Fibroblast of mammary gland (primary cell): Measurements from ENCODE around the gene PARP12.
A peak's percentile ranks its signal among the peaks of the same experiment; 100 is the strongest.

Experiments
- DNase-seq: peaks from one replicate; pipeline ENCODE4 v3.0.0-alpha.2; 2010; ENCODE audit warnings: low read depth
- H3K4me3 ChIP-seq: 2 replicates; pipeline ENCODE4 v1.5.1; 2011; ENCODE audit warnings: low read depth, mild to moderate bottlenecking, low read length, moderate library complexity; ENCODE audit not compliant: control insufficient read depth
- CTCF ChIP-seq: conservative IDR thresholded peaks from 2 replicates; pipeline ENCODE4 v1.5.1; 2011; ENCODE audit warnings: low read depth, low read length, inconsistent platforms; ENCODE audit not compliant: control insufficient read depth, insufficient read depth

Gene PARP12

GRCh38 chr7:140074780-140075179, 12.0 kb upstream of the PARP12 start:
- no peak for DNase-seq
- TF ChIP-seq CTCF: no peak
- no peak overlapping the region for H3K4me3 ChIP-seq

GRCh38 chr7:140070546-140070945, 7.8 kb upstream of the PARP12 start:
- no peak for DNase-seq
- H3K4me3 ChIP-seq: no peak overlapping the region
- no peak for TF ChIP-seq CTCF

GRCh38 chr7:140069298-140069949, 6.7 kb upstream of the PARP12 start:
- no peak for DNase-seq
- H3K4me3 ChIP-seq: no peak overlapping the region
- no peak for TF ChIP-seq CTCF

- TF ChIP-seq CTCF: no peak
- H3K4me3 ChIP-seq: no peak overlapping the region
- DNase-seq: no peak
Measured at GRCh38 chr7:140068033-140068432, 5.3 kb upstream of the PARP12 start.

GRCh38 chr7:140067052-140067451, 4.3 kb upstream of the PARP12 start:
- no peak overlapping the region for H3K4me3 ChIP-seq
- no peak for TF ChIP-seq CTCF
- no peak for DNase-seq

- peak overlapping the region; percentile 62 for H3K4me3 ChIP-seq
- DNase-seq: no peak
- no peak for TF ChIP-seq CTCF
Measured at GRCh38 chr7:140062118-140062527, 628 bp downstream of the PARP12 start.

- no peak overlapping the region for H3K4me3 ChIP-seq
- DNase-seq: no peak
- no peak for TF ChIP-seq CTCF
Measured at GRCh38 chr7:140061607-140061930, 1.2 kb downstream of the PARP12 start.
